ENCODE data around the gene RCAN2.
A peak's percentile ranks its signal among the peaks of the same experiment; 100 is the strongest.
"Not testable (repeated sequence)": the region's sequence is repeated elsewhere in the genome, so short reads cannot be mapped to it uniquely, and the experiment has no call there.

Gene RCAN2

GRCh38 chr6:46393940-46394337 lies 97.3 kb downstream of the RCAN2 start:
- no peak for FAIRE-seq
- no peak for DNase-seq (ENCODE audit: extremely low spot score, insufficient read length, low read depth)

- DNase-seq (ENCODE audit: extremely low spot score, insufficient read length, low read depth) (no peak), FAIRE-seq (no peak)
Measured at GRCh38 chr6:46393161-46393939, 97.9 kb downstream of the RCAN2 start.

- no peak for FAIRE-seq
- DNase-seq (ENCODE audit: extremely low spot score, insufficient read length, low read depth): no peak
Measured at GRCh38 chr6:46392294-46392693, 99.0 kb downstream of the RCAN2 start.

- FAIRE-seq (no peak), DNase-seq (ENCODE audit: extremely low spot score, insufficient read length, low read depth) (no peak)
Measured at GRCh38 chr6:46390153-46390876, 100.9 kb downstream of the RCAN2 start.

GRCh38 chr6:46387728-46388127 lies 103.5 kb downstream of the RCAN2 start:
- not testable (repeated sequence) for FAIRE-seq; DNase-seq (ENCODE audit: extremely low spot score, insufficient read length, low read depth)

- FAIRE-seq (no peak), DNase-seq (ENCODE audit: extremely low spot score, insufficient read length, low read depth) (no peak)
Measured at GRCh38 chr6:46381579-46381978, 109.7 kb downstream of the RCAN2 start.

GRCh38 chr6:46381057-46381456 lies 110.2 kb downstream of the RCAN2 start:
- no peak for DNase-seq (ENCODE audit: extremely low spot score, insufficient read length, low read depth)
- FAIRE-seq: no peak

GRCh38 chr6:46380152-46380807 lies 111.0 kb downstream of the RCAN2 start:
- no peak for DNase-seq (ENCODE audit: extremely low spot score, insufficient read length, low read depth)
- FAIRE-seq: peak; percentile 12

GRCh38 chr6:46378882-46379416 lies 112.3 kb downstream of the RCAN2 start:
- no peak for DNase-seq (ENCODE audit: extremely low spot score, insufficient read length, low read depth)
- FAIRE-seq: no peak

- DNase-seq (ENCODE audit: extremely low spot score, insufficient read length, low read depth) (no peak), FAIRE-seq (no peak)
Measured at GRCh38 chr6:46378161-46378881, 112.9 kb downstream of the RCAN2 start.

- peak; percentile 48 for FAIRE-seq
Measured at GRCh38 chr6:46377209-46377608, 114.0 kb downstream of the RCAN2 start.

GRCh38 chr6:46376562-46377061 lies 114.6 kb downstream of the RCAN2 start:
- DNase-seq (ENCODE audit: extremely low spot score, insufficient read length, low read depth) (peak; percentile 56), FAIRE-seq (peak; percentile 83)

More at GRCh38 chr6:46377209-46377608, 114.0 kb downstream of the RCAN2 start:
- DNase-seq (ENCODE audit: extremely low spot score, insufficient read length, low read depth): no peak

- DNase-seq (ENCODE audit: extremely low spot score, insufficient read length, low read depth) (no peak), FAIRE-seq (no peak)
Measured at GRCh38 chr6:46370622-46371021, 120.6 kb downstream of the RCAN2 start.

GRCh38 chr6:46368169-46368536 lies 123.1 kb downstream of the RCAN2 start:
- DNase-seq (ENCODE audit: extremely low spot score, insufficient read length, low read depth): no peak
- no peak for FAIRE-seq

- no peak for FAIRE-seq
- DNase-seq (ENCODE audit: extremely low spot score, insufficient read length, low read depth): no peak
Measured at GRCh38 chr6:46367354-46368168, 123.7 kb downstream of the RCAN2 start.

- DNase-seq (ENCODE audit: extremely low spot score, insufficient read length, low read depth) (no peak), FAIRE-seq (no peak)
Measured at GRCh38 chr6:46366190-46366900, 124.9 kb downstream of the RCAN2 start.

- FAIRE-seq (peak; percentile 53), DNase-seq (ENCODE audit: extremely low spot score, insufficient read length, low read depth) (no peak)
Measured at GRCh38 chr6:46357591-46357990, 133.7 kb downstream of the RCAN2 start.

GRCh38 chr6:46356543-46356942 lies 134.7 kb downstream of the RCAN2 start:
- FAIRE-seq (no peak), DNase-seq (ENCODE audit: extremely low spot score, insufficient read length, low read depth) (no peak)

Data from GM18507 (cell line).